Measurements from ENCODE around the gene CLCNKB. TPM values are rescaled to one million over a fixed set of nuclear protein-coding genes. Genes with fewer than 3 reads are reported as not detected.

The CLCNKB gene
- total and polyA plus RNA-seq, 2 of the 13 experiments (the other 11 are each of a cell fraction or from before 2014, with no cell fraction given) = 0.04 TPM; not detected in 1

- H3K4me1 ChIP-seq (ENCODE audit: insufficient read depth, low read length) = peaks cover 57% of the 10 kb centered on the region
- ATAC-seq = no peak
- no peak for DNase-seq (ENCODE audit: low spot score)
- no peak for FAIRE-seq
- 0% methylated on average over 3 of the region's 9 CpGs for WGBS (ENCODE audit: low lambda C conversion rate)
- BruUV-seq (replicated peaks) = no TSS peak
- H4K20me1 ChIP-seq (ENCODE audit: insufficient read depth, low read length) = no peaks in the 10 kb centered on the region
- H3K27me3 ChIP-seq (ENCODE audit: control insufficient read depth in 1 of 2, insufficient read depth in 2 of 2, low read length in 2 of 2) = peaks cover 12 to 85% of the 10 kb centered on the region in 2 experiments; a peak in 4 of 5 replicates
- H3K9ac ChIP-seq (ENCODE audit: insufficient read depth, low read depth, low read length) = no peak overlapping the region
- no peaks in the 10 kb centered on the region for H3K36me3 ChIP-seq (replicated peaks in 1 of 2; ENCODE audit: control insufficient read depth in 1 of 2, insufficient read depth in 2 of 2, low read length in 2 of 2)
- H3K27ac ChIP-seq (ENCODE audit: extremely low read length, insufficient read depth, low read length) = no peak overlapping the region
- 0 out of 2 replicates have a peak overlapping the region, but pooled peaks have one; percentile 73 for H3K4me2 ChIP-seq (ENCODE audit: low read depth, low read length)
- CTCF ChIA-PET (ENCODE audit: low intra/inter-chr PET ratio, low total read pairs) = no interaction called here
- H3K4me3 ChIP-seq (replicated peaks in 1 of 3; ENCODE audit: insufficient read depth in 1 of 3, low read depth in 2 of 3, low read length in 3 of 3) = no peak overlapping the region
- no peak overlapping the region for H2AFZ ChIP-seq (ENCODE audit: low read length)
- in situ Hi-C loops (cut with HindIII; ENCODE audit: extremely low pct_ligation_motif_present, low pct_unique_long_range_greater_than_20kb) (no loop called here), intact Hi-C loops (cut with micrococcal nuclease; ENCODE audit: unreplicated experiment) (no loop called here)
- TF ChIP-seq PHF8 (CRISPR knock-in tag; IDR thresholded peaks at IDR 0.05) (no peak), TGIF2 (CRISPR knock-in tag; IDR thresholded peaks at IDR 0.05) (no peak), ZNF672 (CRISPR knock-in tag; IDR thresholded peaks at IDR 0.05) (peak; percentile 49; the same call in 1 of the 2 replicates), ZSCAN31 (CRISPR knock-in tag; IDR thresholded peaks at IDR 0.05; ENCODE audit: low read depth) (no peak)
- H3K79me2 ChIP-seq (ENCODE audit: insufficient read depth, low read length) = no peaks in the 10 kb centered on the region
- POLR2A ChIA-PET = no interaction called here
- H3K9me3 ChIP-seq (ENCODE audit: low read length) = no peaks in the 10 kb centered on the region
Observed at GRCh38 chr1:16019644-16020277, 23.8 kb upstream of the CLCNKB start.

- Histone ChIP-seq H3K27ac (ENCODE audit: extremely low read length, insufficient read depth, low read length) (no peak overlapping the region), H3K9ac (ENCODE audit: insufficient read depth, low read depth, low read length) (no peak overlapping the region), H2AFZ (ENCODE audit: low read length) (no peak overlapping the region), H3K27me3 (ENCODE audit: control insufficient read depth in 1 of 2, insufficient read depth in 2 of 2, low read length in 2 of 2) (peaks cover 12 to 85% of the 10 kb centered on the region in 2 experiments; a peak in 4 of 5 replicates), H3K79me2 (ENCODE audit: insufficient read depth, low read length) (no peaks in the 10 kb centered on the region), H3K4me3 (replicated peaks in 1 of 3; ENCODE audit: insufficient read depth in 1 of 3, low read depth in 2 of 3, low read length in 3 of 3) (no peak overlapping the region), H3K4me1 (ENCODE audit: insufficient read depth, low read length) (peaks cover 52% of the 10 kb centered on the region), H3K4me2 (ENCODE audit: low read depth, low read length) (no peak overlapping the region), H3K9me3 (ENCODE audit: low read length) (no peaks in the 10 kb centered on the region), H4K20me1 (ENCODE audit: insufficient read depth, low read length) (no peaks in the 10 kb centered on the region), H3K36me3 (replicated peaks in 1 of 2; ENCODE audit: control insufficient read depth in 1 of 2, insufficient read depth in 2 of 2, low read length in 2 of 2) (no peaks in the 10 kb centered on the region)
- CTCF ChIA-PET (ENCODE audit: low intra/inter-chr PET ratio, low total read pairs) = no interaction called here
- ATAC-seq (no peak), DNase-seq (ENCODE audit: low spot score) (no peak), FAIRE-seq (no peak)
- BruUV-seq (replicated peaks) = no TSS peak
- in situ Hi-C loops (cut with HindIII; ENCODE audit: extremely low pct_ligation_motif_present, low pct_unique_long_range_greater_than_20kb) = no loop called here
- POLR2A ChIA-PET = no interaction called here
- WGBS (ENCODE audit: low lambda C conversion rate) = 32% methylated on average over 6 of the region's 6 CpGs
- intact Hi-C loops (cut with micrococcal nuclease; ENCODE audit: unreplicated experiment) = no loop called here
- TF ChIP-seq HNRNPLL (IDR thresholded peaks at IDR 0.05; ENCODE audit: low read depth, low read length, poor library complexity, severe bottlenecking) = no peak
- TF ChIP-seq GMEB1 (CRISPR knock-in tag; IDR thresholded peaks at IDR 0.05; ENCODE audit: borderline replicate concordance) = no peak
- TF ChIP-seq SAP130 (CRISPR knock-in tag; IDR thresholded peaks at IDR 0.05; ENCODE audit: low read depth) = no peak
- TF ChIP-seq NFKB2 (CRISPR knock-in tag; IDR thresholded peaks at IDR 0.05; ENCODE audit: borderline replicate concordance) = no peak
- TF ChIP-seq ZNF20 (CRISPR knock-in tag; IDR thresholded peaks at IDR 0.05) = no peak
Observed at GRCh38 chr1:16020325-16020724, 23.3 kb upstream of the CLCNKB start.

Data from HepG2 (cell line).